T-helper 1 cell treated with Interleukin-12 subunit alpha and Interleukin-12 subunit beta and Interleukin-4 antibody, amounts not matched to agents 30 ng/mL and 1 ng/mL, for 36 hours (primary cell): Measurements from ENCODE around the gene NFKBIA. TPM values are rescaled to one million over a fixed set of nuclear protein-coding genes. Genes with fewer than 3 reads are reported as not detected.
"Not testable (repeated sequence)": the region's sequence is repeated elsewhere in the genome, so short reads cannot be mapped to it uniquely, and the experiment has no call there.

Source experiments
- intact Hi-C: fragments of 100-400 bp; cut with micrococcal nuclease; formaldehyde crosslinking; loops from one replicate; pipeline ENCODE4 v1.15.1; 2024
- total RNA-seq: library from RNA; stranded (reverse); gene quantifications from 2 replicates; pipeline ENCODE4 v1.2.3, GENCODE V29; 2022

The NFKBIA gene
- total RNA-seq, 1 donor from 2014 or later = 498 TPM

GRCh38 chr14:35394326-35395013 lies 10.1 kb downstream of the NFKBIA start:
- intact Hi-C loops = no loop called here

GRCh38 chr14:35393826-35394225 lies 10.7 kb downstream of the NFKBIA start:
- intact Hi-C loops = no loop called here

- intact Hi-C loops = no loop called here
Measured at GRCh38 chr14:35392103-35392502, 12.4 kb downstream of the NFKBIA start.

GRCh38 chr14:35391388-35391710 lies 13.2 kb downstream of the NFKBIA start:
- intact Hi-C loops = no loop called here

GRCh38 chr14:35390577-35391387 lies 13.8 kb downstream of the NFKBIA start:
- intact Hi-C loops = no loop called here

- intact Hi-C loops = no loop called here
Measured at GRCh38 chr14:35389315-35389667, 15.3 kb downstream of the NFKBIA start.

GRCh38 chr14:35388656-35389314 lies 15.8 kb downstream of the NFKBIA start:
- intact Hi-C loops = no loop called here

- intact Hi-C loops = no loop called here
Measured at GRCh38 chr14:35387713-35388579, 16.6 kb downstream of the NFKBIA start.

GRCh38 chr14:35387219-35387618 lies 17.3 kb downstream of the NFKBIA start:
- intact Hi-C loops = no loop called here

GRCh38 chr14:35386673-35387125 lies 17.9 kb downstream of the NFKBIA start:
- intact Hi-C loops = no loop called here

- intact Hi-C loops = no loop called here
Measured at GRCh38 chr14:35385042-35385839, 19.3 kb downstream of the NFKBIA start.

GRCh38 chr14:35384455-35385041 lies 20.0 kb downstream of the NFKBIA start:
- intact Hi-C loops = no loop called here

GRCh38 chr14:35383569-35384454 lies 20.7 kb downstream of the NFKBIA start:
- intact Hi-C loops = no loop called here

- intact Hi-C loops = no loop called here
Measured at GRCh38 chr14:35380794-35381193, 23.8 kb downstream of the NFKBIA start.

GRCh38 chr14:35379234-35379933 lies 25.2 kb downstream of the NFKBIA start:
- intact Hi-C loops = not testable (repeated sequence)

GRCh38 chr14:35378425-35379233 lies 25.9 kb downstream of the NFKBIA start:
- intact Hi-C loops = no loop called here

GRCh38 chr14:35375558-35376025 lies 29.0 kb downstream of the NFKBIA start:
- intact Hi-C loops = no loop called here
